ENCODE measurements around the gene NME3. TPM values are rescaled to one million over a fixed set of nuclear protein-coding genes. Genes with fewer than 3 reads are reported as not detected.

The NME3 gene
- total and polyA plus RNA-seq, 2 donors (not counting 3 experiments of a cell fraction or from before 2014, with no cell fraction given) = 38.2 to 74.4 TPM

- POLR2A ChIA-PET = no interaction called here
- H3K4me2 ChIP-seq (ENCODE audit: insufficient read depth, low read length) = no peak overlapping the region
- FAIRE-seq (no peak), DNase-seq (ENCODE audit: low read depth, low spot score) (no peak)
- intact Hi-C loops (cut with micrococcal nuclease) (no loop called here), dilution Hi-C loops (cut with MboI; ENCODE audit: extremely low pct_ligation_motif_present, low sequenced_read_pairs) (no loop called here)
- no peak overlapping the region for H2AFZ ChIP-seq (ENCODE audit: low read depth, low read length)
- H3K27ac ChIP-seq (ENCODE audit: insufficient read depth, low read depth, low read length) = no peak overlapping the region
- H3K36me3 ChIP-seq (ENCODE audit: control insufficient read depth in 2 of 2, extremely low read depth in 1 of 2, insufficient read depth in 2 of 2, low read length in 2 of 2) = peaks cover 8 to 41% of the 10 kb centered on the region in 2 experiments
- no peaks in the 10 kb centered on the region for H4K20me1 ChIP-seq (replicated peaks; ENCODE audit: control insufficient read depth, extremely low read depth, insufficient read depth, low read length)
- no peaks in the 10 kb centered on the region for H3K79me2 ChIP-seq (ENCODE audit: control insufficient read depth, insufficient read depth, low read length)
- no peak overlapping the region for H3K9ac ChIP-seq (replicated peaks; ENCODE audit: extremely low read depth, insufficient read depth, low read length)
- TF ChIP-seq EZH2 (IDR thresholded peaks at IDR 0.05; ENCODE audit: borderline replicate concordance, low read depth, low read length, severe bottlenecking) (no peak), POLR2AphosphoS5 (IDR thresholded peaks at IDR 0.05; ENCODE audit: insufficient read depth, low read depth, low read length) (no peak)
- H3K27me3 ChIP-seq (ENCODE audit: control insufficient read depth in 2 of 2, insufficient read depth in 2 of 2, low read length in 2 of 2) = no peaks in the 10 kb centered on the region
- BruUV-seq (replicated peaks) = no TSS peak
- H3K4me3 ChIP-seq (replicated peaks in 1 of 3; ENCODE audit: insufficient read depth in 1 of 3, low read depth in 1 of 3, low read length in 3 of 3) = no peak overlapping the region
- H3K9me1 ChIP-seq (replicated peaks; ENCODE audit: control insufficient read depth, extremely low read depth, insufficient read depth, low read length) = no peaks in the 10 kb centered on the region
- H3K4me1 ChIP-seq (ENCODE audit: control insufficient read depth, extremely low read depth, insufficient read depth, low read length) = no peaks in the 10 kb centered on the region
- CTCF ChIA-PET = interaction anchor here (1.4 kb wide), 1 partner anchor 23 kb away, joined by 3 read pairs; no protein-coding TSS in a partner anchor
- no peaks in the 10 kb centered on the region for H3K9me3 ChIP-seq (replicated peaks; ENCODE audit: control insufficient read depth, insufficient read depth, low read length)
Measured at GRCh38 chr16:1745900-1746692, 25.2 kb downstream of the NME3 start.

GRCh38 chr16:1745181-1745899, 26.0 kb downstream of the NME3 start:
- H3K4me2 ChIP-seq (ENCODE audit: insufficient read depth, low read length) = no peak overlapping the region
- H3K27me3 ChIP-seq (ENCODE audit: control insufficient read depth in 2 of 2, insufficient read depth in 2 of 2, low read length in 2 of 2) = no peaks in the 10 kb centered on the region
- dilution Hi-C loops (cut with MboI; ENCODE audit: extremely low pct_ligation_motif_present, low sequenced_read_pairs) = no loop called here
- DNase-seq (ENCODE audit: low read depth, low spot score) (no peak), FAIRE-seq (no peak)
- no peak overlapping the region for H3K4me3 ChIP-seq (replicated peaks in 1 of 3; ENCODE audit: insufficient read depth in 1 of 3, low read depth in 1 of 3, low read length in 3 of 3)
- no peaks in the 10 kb centered on the region for H3K9me3 ChIP-seq (replicated peaks; ENCODE audit: control insufficient read depth, insufficient read depth, low read length)
- H3K9ac ChIP-seq (replicated peaks; ENCODE audit: extremely low read depth, insufficient read depth, low read length) = no peak overlapping the region
- ChIA-PET CTCF (interaction anchor here (1.4 kb wide), 1 partner anchor 22 kb away, joined by 3 read pairs; no protein-coding TSS in a partner anchor), POLR2A (no interaction called here)
- H3K9me1 ChIP-seq (replicated peaks; ENCODE audit: control insufficient read depth, extremely low read depth, insufficient read depth, low read length) = no peaks in the 10 kb centered on the region
- peaks cover 8 to 45% of the 10 kb centered on the region in 2 experiments for H3K36me3 ChIP-seq (ENCODE audit: control insufficient read depth in 2 of 2, extremely low read depth in 1 of 2, insufficient read depth in 2 of 2, low read length in 2 of 2)
- no TSS peak for BruUV-seq (replicated peaks)
- no peak overlapping the region for H2AFZ ChIP-seq (ENCODE audit: low read depth, low read length)
- H3K79me2 ChIP-seq (ENCODE audit: control insufficient read depth, insufficient read depth, low read length) = no peaks in the 10 kb centered on the region
- H4K20me1 ChIP-seq (replicated peaks; ENCODE audit: control insufficient read depth, extremely low read depth, insufficient read depth, low read length) = no peaks in the 10 kb centered on the region
- H3K4me1 ChIP-seq (ENCODE audit: control insufficient read depth, extremely low read depth, insufficient read depth, low read length) = no peaks in the 10 kb centered on the region
- H3K27ac ChIP-seq (ENCODE audit: insufficient read depth, low read depth, low read length) = no peak overlapping the region
- no peak for TF ChIP-seq JUN (IDR thresholded peaks at IDR 0.05; ENCODE audit: borderline replicate concordance, insufficient read depth, insufficient read length, low read depth)
- TF ChIP-seq POLR2A (IDR thresholded peaks at IDR 0.05; ENCODE audit: low read depth, low read length) = no peak
- no peak for TF ChIP-seq GATA2 (IDR thresholded peaks at IDR 0.05; ENCODE audit: insufficient read depth, insufficient read length, low read depth, low read length)
- no peak for TF ChIP-seq EZH2 (IDR thresholded peaks at IDR 0.05; ENCODE audit: borderline replicate concordance, low read depth, low read length, severe bottlenecking)
- TF ChIP-seq POLR2AphosphoS5 (IDR thresholded peaks at IDR 0.05; ENCODE audit: insufficient read depth, low read depth, low read length) = no peak
- TF ChIP-seq MYC (IDR thresholded peaks at IDR 0.05; ENCODE audit: low read depth, low read length) = no peak
- no peak for TF ChIP-seq CTCF (IDR thresholded peaks at IDR 0.05; ENCODE audit: extremely low read depth in 1 of 2, insufficient read depth in 1 of 2, low read depth in 1 of 2, low read length in 2 of 2)
- TF ChIP-seq FOS (IDR thresholded peaks at IDR 0.05; ENCODE audit: borderline replicate concordance, insufficient read depth, low read length) = no peak
- no peak for TF ChIP-seq MAX (IDR thresholded peaks at IDR 0.05; ENCODE audit: insufficient read depth, insufficient read length)
- intact Hi-C loops (cut with micrococcal nuclease) = no loop called here

Data from endothelial cell of umbilical vein (primary cell).